ENCODE results near the gene PCNX4. TPM values are rescaled to one million over a fixed set of nuclear protein-coding genes. Genes with fewer than 3 reads are reported as not detected.

Gene PCNX4
- total RNA-seq, 1 experiment from 2014 or later, result 64.0 TPM

- intact Hi-C loops (cut with micrococcal nuclease; ENCODE audit: unreplicated experiment), result no loop called here
Observed at GRCh38 chr14:60211153-60211552, 119.4 kb downstream of the PCNX4 start.

GRCh38 chr14:60212503-60213371, 121.0 kb downstream of the PCNX4 start:
- TF ChIP-seq EZH2 (IDR thresholded peaks at IDR 0.05; ENCODE audit: borderline replicate concordance, low read depth, low read length, poor library complexity, severe bottlenecking) (no peak), CTCF (conservative IDR thresholded peaks at IDR 0.05; ENCODE audit: low read depth, low read length) (no peak)
- Histone ChIP-seq H3K4me1 (ENCODE audit: insufficient read depth, low read length, poor library complexity, severe bottlenecking) (no peaks in the 10 kb centered on the region), H3K27ac (ENCODE audit: low read depth, low read length, poor library complexity, severe bottlenecking) (no peak overlapping the region), H3K27me3 (replicated peaks; ENCODE audit: insufficient read depth, low read depth, low read length, poor library complexity) (no peaks in the 10 kb centered on the region), H3K4me3 (ENCODE audit: low read depth, low read length, poor library complexity, severe bottlenecking) (no peak overlapping the region), H3K36me3 (ENCODE audit: insufficient read depth, low read length, poor library complexity, severe bottlenecking) (no peaks in the 10 kb centered on the region), H3K9me3 (ENCODE audit: low read depth, low read length, poor library complexity, severe bottlenecking) (no peaks in the 10 kb centered on the region)
- ChIA-PET POLR2A (ENCODE audit: low non-redundant PET) (no interaction called here), CTCF (no interaction called here)
- intact Hi-C loops (cut with micrococcal nuclease; ENCODE audit: unreplicated experiment), result no loop called here
- no TSS peak for BruUV-seq (replicated peaks)
- DNase-seq (ENCODE audit: low spot score), result no peak

More at GRCh38 chr14:60211153-60211552, 119.4 kb downstream of the PCNX4 start:
- Histone ChIP-seq H3K4me3 (ENCODE audit: low read depth, low read length, poor library complexity, severe bottlenecking) (no peak overlapping the region), H3K36me3 (ENCODE audit: insufficient read depth, low read length, poor library complexity, severe bottlenecking) (no peaks in the 10 kb centered on the region), H3K4me1 (ENCODE audit: insufficient read depth, low read length, poor library complexity, severe bottlenecking) (no peaks in the 10 kb centered on the region), H3K27me3 (replicated peaks; ENCODE audit: insufficient read depth, low read depth, low read length, poor library complexity) (no peaks in the 10 kb centered on the region), H3K9me3 (ENCODE audit: low read depth, low read length, poor library complexity, severe bottlenecking) (no peaks in the 10 kb centered on the region), H3K27ac (ENCODE audit: low read depth, low read length, poor library complexity, severe bottlenecking) (no peak overlapping the region)
- BruUV-seq (replicated peaks), result no TSS peak
- ChIA-PET CTCF (no interaction called here), POLR2A (ENCODE audit: low non-redundant PET) (no interaction called here)
- no peak for TF ChIP-seq CTCF (conservative IDR thresholded peaks at IDR 0.05; ENCODE audit: low read depth, low read length)
- no peak for TF ChIP-seq EZH2 (IDR thresholded peaks at IDR 0.05; ENCODE audit: borderline replicate concordance, low read depth, low read length, poor library complexity, severe bottlenecking)
- no peak for DNase-seq (ENCODE audit: low spot score)

GRCh38 chr14:60214003-60214402, 122.3 kb downstream of the PCNX4 start:
- intact Hi-C loops (cut with micrococcal nuclease; ENCODE audit: unreplicated experiment), result no loop called here
- TF ChIP-seq CTCF (conservative IDR thresholded peaks at IDR 0.05; ENCODE audit: low read depth, low read length), result no peak
- no peak for TF ChIP-seq EZH2 (IDR thresholded peaks at IDR 0.05; ENCODE audit: borderline replicate concordance, low read depth, low read length, poor library complexity, severe bottlenecking)
- CTCF ChIA-PET, result no interaction called here

More at GRCh38 chr14:60214003-60214402, 122.3 kb downstream of the PCNX4 start:
- no peak for DNase-seq (ENCODE audit: low spot score)
- no TSS peak for BruUV-seq (replicated peaks)
- H3K27ac ChIP-seq (ENCODE audit: low read depth, low read length, poor library complexity, severe bottlenecking), result no peak overlapping the region
- H3K9me3 ChIP-seq (ENCODE audit: low read depth, low read length, poor library complexity, severe bottlenecking), result no peaks in the 10 kb centered on the region
- H3K4me3 ChIP-seq (ENCODE audit: low read depth, low read length, poor library complexity, severe bottlenecking), result no peak overlapping the region
- no peaks in the 10 kb centered on the region for H3K4me1 ChIP-seq (ENCODE audit: insufficient read depth, low read length, poor library complexity, severe bottlenecking)
- no peaks in the 10 kb centered on the region for H3K36me3 ChIP-seq (ENCODE audit: insufficient read depth, low read length, poor library complexity, severe bottlenecking)
- POLR2A ChIA-PET (ENCODE audit: low non-redundant PET), result no interaction called here
- no peaks in the 10 kb centered on the region for H3K27me3 ChIP-seq (replicated peaks; ENCODE audit: insufficient read depth, low read depth, low read length, poor library complexity)

Measured in A673 (cell line).